GM23338 (cell line): ENCODE measurements around the gene TRIP4. TPM values are rescaled to one million over a fixed set of nuclear protein-coding genes. Genes with fewer than 3 reads are reported as not detected.
A peak's percentile ranks its signal among the peaks of the same experiment; 100 is the strongest.

ENCODE experiments used
- ATAC-seq: fragments of 200-7000 bp; cut with Tn5 transposase; 3 replicates; pipeline ENCODE4 v1.9.1; 2020
- DNase-seq: peaks from one replicate; pipeline ENCODE4 v3.0.0-alpha.2; 2015; ENCODE audit warnings: low spot score
- H2AFZ ChIP-seq: fragments of 200-600 bp; sonication (generic); 2 replicates; pipeline ENCODE4 v1.8.0; 2016; ENCODE audit warnings: antibody characterized with exemption, mild to moderate bottlenecking, moderate library complexity
- H3F3A ChIP-seq: fragments of 200-600 bp; sonication (generic); replicated peaks from 2 replicates; pipeline ENCODE4 v1.8.0; 2017; ENCODE audit warnings: antibody characterized with exemption, mixed run types, low read depth
- H3K27ac ChIP-seq: fragments of 200-600 bp; sonication (generic); 2 replicates; pipeline ENCODE4 v1.6.1; 2016; ENCODE audit warnings: low read depth
- H3K27me3 ChIP-seq: fragments of 200-600 bp; sonication (generic); 2 replicates; pipeline ENCODE4 v1.8.0; 2016; ENCODE audit warnings: mild to moderate bottlenecking, mixed run types, moderate library complexity; ENCODE audit not compliant: insufficient read depth
- H3K36me3 ChIP-seq: fragments of 200-600 bp; sonication (generic); 2 replicates; pipeline ENCODE4 v1.8.0; 2016; ENCODE audit warnings: mild to moderate bottlenecking; ENCODE audit not compliant: insufficient read depth
- H3K4me1 ChIP-seq: fragments of 200-600 bp; sonication (generic); 2 replicates; pipeline ENCODE4 v1.8.0; 2016; ENCODE audit warnings: mild to moderate bottlenecking, moderate library complexity; ENCODE audit not compliant: insufficient read depth
- H3K4me2 ChIP-seq: fragments of 200-600 bp; sonication (generic); 2 replicates; pipeline ENCODE4 v1.7.1; 2017; ENCODE audit warnings: mixed run types
- H3K4me3 ChIP-seq: fragments of 200-600 bp; sonication (generic); 2 replicates; pipeline ENCODE4 v1.6.1; 2016; ENCODE audit warnings: mixed run types
- H3K79me2 ChIP-seq: fragments of 200-600 bp; sonication (generic); replicated peaks from 2 replicates; pipeline ENCODE4 v1.8.0; 2017; ENCODE audit warnings: mild to moderate bottlenecking; ENCODE audit not compliant: insufficient read depth
- H3K9me2 ChIP-seq: fragments of 200-600 bp; sonication (generic); 2 replicates; pipeline ENCODE4 v1.8.0; 2017; ENCODE audit not compliant: insufficient read depth
- H4K20me1 ChIP-seq: fragments of 200-600 bp; sonication (generic); replicated peaks from 2 replicates; pipeline ENCODE4 v1.8.0; 2017; ENCODE audit warnings: mild to moderate bottlenecking; ENCODE audit not compliant: insufficient read depth
- H3K27ac Mint-ChIP-seq: 2 replicates; pipeline ENCODE4 v1.8.0; 2020; ENCODE audit warnings: inconsistent platforms, mild to moderate bottlenecking, moderate library complexity, mixed read lengths
- H3K27me3 Mint-ChIP-seq: 3 replicates; pipeline ENCODE4 v1.8.0; 2022; ENCODE audit warnings: low read depth, mild to moderate bottlenecking, moderate library complexity, mixed read lengths, inconsistent platforms; ENCODE audit not compliant: insufficient read depth, poor library complexity
- H3K36me3 Mint-ChIP-seq: 3 replicates; pipeline ENCODE4 v1.8.0; 2021; ENCODE audit warnings: low read depth, mild to moderate bottlenecking, inconsistent platforms, moderate library complexity, mixed read lengths
- H3K4me1 Mint-ChIP-seq: 3 replicates; pipeline ENCODE4 v1.8.0; 2020; ENCODE audit warnings: mild to moderate bottlenecking, inconsistent platforms, mixed read lengths
- H3K4me3 Mint-ChIP-seq: 3 replicates; pipeline ENCODE4 v1.8.0; 2021; ENCODE audit warnings: moderate library complexity, mild to moderate bottlenecking, inconsistent platforms, mixed read lengths
- H3K9me3 Mint-ChIP-seq: 3 replicates; pipeline ENCODE4 v1.8.0; 2020; ENCODE audit warnings: moderate library complexity, mild to moderate bottlenecking, inconsistent platforms, mixed read lengths
- CREB1 ChIP-seq: fragments of 250-450 bp; sonication (Bioruptor Pico); IDR thresholded peaks from 2 replicates; pipeline ENCODE4 v1.5.0; 2020; ENCODE audit warnings: low read depth, mild to moderate bottlenecking, moderate library complexity
- CTCF ChIP-seq, 2 experiments: fragments of 200-600 bp in 1 of 2; sonication (generic) in 1 of 2; conservative IDR thresholded peaks; 2 replicates each; pipeline versions ENCODE4 v1.5.1 to v1.6.1; 2016 to 2017; ENCODE audit warnings: antibody characterized with exemption in 2 of 2, low read depth in 2 of 2, mild to moderate bottlenecking in 2 of 2, moderate library complexity in 1 of 2
- EZH2 ChIP-seq: fragments of 200-600 bp; sonication (generic); IDR thresholded peaks from one replicate; pipeline ENCODE4 v1.8.0; 2017; ENCODE audit warnings: antibody characterized with exemption, mild to moderate bottlenecking, low read depth; ENCODE audit not compliant: unreplicated experiment
- JUNB ChIP-seq: IDR thresholded peaks from one replicate; pipeline ENCODE4 v1.6.1; 2016; ENCODE audit warnings: antibody characterized with exemption; ENCODE audit not compliant: unreplicated experiment
- NANOG ChIP-seq: IDR thresholded peaks from 2 replicates; pipeline ENCODE4 v1.6.1; 2016; ENCODE audit warnings: antibody characterized with exemption, borderline replicate concordance
- POLR2AphosphoS5 ChIP-seq: IDR thresholded peaks from 2 replicates; pipeline ENCODE4 v1.6.1; 2016; ENCODE audit warnings: antibody characterized with exemption, low read depth
- REST ChIP-seq: IDR thresholded peaks from one replicate; pipeline ENCODE4 v1.6.1; 2018; ENCODE audit warnings: antibody characterized with exemption; ENCODE audit not compliant: unreplicated experiment
- STAT1 ChIP-seq: IDR thresholded peaks from one replicate; pipeline ENCODE4 v1.6.1; 2016; ENCODE audit warnings: antibody characterized with exemption; ENCODE audit not compliant: unreplicated experiment
- ZNF114 ChIP-seq: fragments of 250-450 bp; sonication (Bioruptor Pico); IDR thresholded peaks from 2 replicates; pipeline ENCODE4 v1.5.0; 2020; ENCODE audit warnings: mild to moderate bottlenecking, moderate library complexity
- ZNF331 ChIP-seq: fragments of 250-450 bp; sonication (Bioruptor Pico); IDR thresholded peaks from 2 replicates; pipeline ENCODE4 v1.5.0; 2020; ENCODE audit warnings: low read depth, mild to moderate bottlenecking, moderate library complexity
- ZNF462 ChIP-seq: fragments of 250-450 bp; sonication (Bioruptor Pico); IDR thresholded peaks from 2 replicates; pipeline ENCODE4 v1.5.0; 2020; ENCODE audit warnings: mild to moderate bottlenecking, moderate library complexity
- polyA plus RNA-seq: library from polyadenylated mRNA; unstranded; fragments of >200 nt; fragmentation: Nextera tagmentation; extraction: Ambion mirVana; gene quantifications from 2 replicates; pipeline ENCODE4 v1.2.1, GENCODE V29; 2016
- total RNA-seq: library from RNA; depleted of rRNA; stranded (reverse); fragments of >200 nt; shearing (Covaris generic); gene quantifications from 2 replicates; pipeline ENCODE4 v1.2.3, GENCODE V29; 2014

The TRIP4 gene
- total and polyA plus RNA-seq, 2 experiments from 2014 or later, result 10.3 to 16.0 TPM

DNA sequence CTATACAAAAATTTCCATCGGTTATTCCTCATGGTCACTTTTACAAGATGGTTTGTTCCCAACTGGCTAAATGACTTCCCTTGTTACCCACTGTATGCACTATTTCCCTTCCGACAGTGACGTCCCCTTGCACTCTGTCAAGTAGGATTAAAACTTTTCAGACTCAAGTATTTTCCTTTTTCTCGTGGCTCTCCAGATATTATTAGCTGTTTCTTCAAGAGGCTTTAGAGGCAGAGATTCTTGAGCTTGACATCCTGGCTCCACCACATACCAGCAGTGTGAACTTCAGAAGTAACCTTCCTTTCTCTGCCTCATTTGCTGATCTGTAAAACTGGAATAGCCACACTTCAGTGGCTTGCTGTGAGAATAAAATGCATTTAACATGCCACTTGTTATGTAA lies 45.7 kb upstream of the TRIP4 start:
- Histone ChIP-seq H3K27me3 (no peaks in the 10 kb centered on the region), H4K20me1 (no peaks in the 10 kb centered on the region), H2AFZ (no peak overlapping the region), H3F3A (no peaks in the 10 kb centered on the region), H3K9me2 (no peaks in the 10 kb centered on the region), H3K4me3 (no peak overlapping the region), H3K36me3 (no peaks in the 10 kb centered on the region), H3K4me2 (peak overlapping the region; percentile 38), H3K79me2 (peaks cover 34% of the 10 kb centered on the region), H3K4me1 (peaks cover 12% of the 10 kb centered on the region), H3K27ac (peak overlapping the region; percentile 1; the same call in 1 of the 2 replicates)
- Mint-ChIP-seq H3K4me1 (peaks cover 14% of the 10 kb centered on the region), H3K9me3 (no peaks in the 10 kb centered on the region), H3K36me3 (0 out of 3 replicates have a peak, but pooled peaks cover 2% of the 10 kb centered on the region), H3K27ac (no peak overlapping the region), H3K4me3 (no peak overlapping the region), H3K27me3 (no peaks in the 10 kb centered on the region)
- DNase-seq (peak; percentile 13), ATAC-seq (no peak)
- TF ChIP-seq REST, result no peak

DNA sequence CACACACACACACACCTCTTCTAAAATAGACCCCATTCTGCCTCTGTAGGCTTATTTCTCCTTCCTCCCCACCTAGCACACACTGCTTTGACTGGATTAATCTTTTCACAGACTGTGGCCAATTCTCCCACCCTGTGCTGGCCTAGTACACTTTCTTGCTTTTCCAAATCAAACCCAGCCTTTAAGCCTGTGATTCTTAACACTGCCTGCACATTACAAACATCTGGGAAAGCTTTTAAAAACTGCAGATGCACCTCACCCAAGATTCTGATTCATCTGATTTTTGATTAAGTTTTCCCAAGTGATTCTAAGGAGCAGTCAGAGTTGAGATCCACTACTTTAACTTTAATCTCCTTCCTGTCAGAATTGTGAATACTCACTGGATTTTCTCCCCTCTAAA lies 44.4 kb upstream of the TRIP4 start:
- 0 out of 3 replicates have a peak, but pooled peaks cover under 1% of the 10 kb centered on the region for H3K36me3 Mint-ChIP-seq
- Histone ChIP-seq H3F3A (no peaks in the 10 kb centered on the region), H2AFZ (no peak overlapping the region), H3K27ac (no peak overlapping the region), H3K36me3 (no peaks in the 10 kb centered on the region), H3K4me2 (no peak overlapping the region), H3K9me2 (no peaks in the 10 kb centered on the region), H4K20me1 (no peaks in the 10 kb centered on the region), H3K4me3 (no peak overlapping the region), H3K27me3 (no peaks in the 10 kb centered on the region), H3K4me1 (peaks cover 12% of the 10 kb centered on the region), H3K79me2 (peaks cover 34% of the 10 kb centered on the region)
- no peaks in the 10 kb centered on the region for H3K27me3 Mint-ChIP-seq
- H3K27ac Mint-ChIP-seq, result peak overlapping the region; percentile 6; the same call in 1 of the 2 replicates
- DNase-seq (no peak), ATAC-seq (no peak)
- H3K4me1 Mint-ChIP-seq, result peaks cover 14% of the 10 kb centered on the region
- H3K4me3 Mint-ChIP-seq, result no peak overlapping the region
- H3K9me3 Mint-ChIP-seq, result no peaks in the 10 kb centered on the region
- TF ChIP-seq CREB1 (CRISPR knock-in tag) (no peak), JUNB (no peak), NANOG (no peak), ZNF331 (CRISPR knock-in tag) (no peak), POLR2AphosphoS5 (no peak), ZNF114 (CRISPR knock-in tag) (no peak), EZH2 (no peak), STAT1 (no peak), CTCF (conservative IDR thresholded peaks at IDR 0.05; ENCODE audit: low read depth in 2 of 2) (no peak), ZNF462 (CRISPR knock-in tag) (no peak)
